PC-9 (cell line): ENCODE results near the gene MBOAT2.

Experiments used
- CTCF ChIP-seq: fragments of 200-600 bp; sonication (generic); conservative IDR thresholded peaks from 2 replicates; pipeline ENCODE4 v1.6.1; 2017; ENCODE audit warnings: mixed run types, antibody characterized with exemption, mild to moderate bottlenecking, moderate library complexity
- EZH2 ChIP-seq: fragments of 200-600 bp; sonication (generic); IDR thresholded peaks from 2 replicates; pipeline ENCODE4 v1.8.0; 2017; ENCODE audit warnings: antibody characterized with exemption, low read depth

GRCh38 chr2:8837795-8838140 is 165.7 kb downstream of the MBOAT2 start:
- TF ChIP-seq CTCF (no peak), EZH2 (no peak)
